Smooth muscle cell (in vitro differentiated cells): ENCODE measurements around the gene SYTL5. TPM values are rescaled to one million over a fixed set of nuclear protein-coding genes. Genes with fewer than 3 reads are reported as not detected.

Source experiments
- DNase-seq: peaks from one replicate; lab custom pipeline; 2025; ENCODE audit not compliant: unreplicated experiment; lab: John Stamatoyannopoulos, UW
- H2AFZ ChIP-seq: fragments of 200-600 bp; sonication (generic); 2 replicates; pipeline ENCODE4 v1.6.0; 2016; ENCODE audit warnings: antibody characterized with exemption, low read depth, mild to moderate bottlenecking
- H3F3A ChIP-seq: fragments of 200-600 bp; sonication (generic); 2 replicates; pipeline ENCODE4 v1.6.0; 2017; ENCODE audit warnings: antibody characterized with exemption, low read depth
- H3K27ac ChIP-seq: fragments of 200-600 bp; sonication (generic); 2 replicates; pipeline ENCODE4 v1.5.1; 2016; ENCODE audit warnings: low read depth, mild to moderate bottlenecking
- H3K27me3 ChIP-seq: fragments of 200-600 bp; sonication (generic); 2 replicates; pipeline ENCODE4 v1.6.1; 2016; ENCODE audit warnings: low read depth, mild to moderate bottlenecking
- H3K36me3 ChIP-seq: fragments of 200-600 bp; sonication (generic); 2 replicates; pipeline ENCODE4 v1.5.1; 2016; ENCODE audit warnings: low read depth
- H3K4me1 ChIP-seq: fragments of 200-600 bp; sonication (generic); 2 replicates; pipeline ENCODE4 v1.5.1; 2016; ENCODE audit warnings: low read depth
- H3K4me2 ChIP-seq: fragments of 200-600 bp; sonication (generic); 2 replicates; pipeline ENCODE4 v1.6.0; 2016; ENCODE audit warnings: mild to moderate bottlenecking
- H3K4me3 ChIP-seq: fragments of 200-600 bp; sonication (generic); 2 replicates; pipeline ENCODE4 v1.5.1; 2016; ENCODE audit warnings: mild to moderate bottlenecking
- H3K79me2 ChIP-seq: fragments of 200-600 bp; sonication (generic); 2 replicates; pipeline ENCODE4 v1.6.0; 2016; ENCODE audit warnings: low read depth, mild to moderate bottlenecking
- H3K9ac ChIP-seq: fragments of 200-600 bp; sonication (generic); 2 replicates; pipeline ENCODE4 v1.6.0; 2016; ENCODE audit warnings: low read depth
- H3K9me3 ChIP-seq: fragments of 200-600 bp; sonication (generic); replicated peaks from 2 replicates; pipeline ENCODE4 v1.5.1; 2016; ENCODE audit warnings: low read depth
- H4K20me1 ChIP-seq: fragments of 200-600 bp; sonication (generic); 2 replicates; pipeline ENCODE4 v1.6.0; 2016; ENCODE audit warnings: low read depth
- WGBS: methylation state at CpG from one replicate; pipeline ENCODE4 v1.1.7; 2016; ENCODE audit warnings: low lambda C conversion rate; 5-methylcytosine and 5-hydroxymethylcytosine counted together
- polyA plus RNA-seq: library from polyadenylated mRNA; unstranded; fragments of >200 nt; fragmentation: Nextera tagmentation; extraction: Ambion mirVana; gene quantifications from 2 replicates; pipeline ENCODE4 v1.2.1, GENCODE V29; 2016
- total RNA-seq: library from RNA; depleted of rRNA; stranded (reverse); fragments of >200 nt; gene quantifications from 2 replicates; pipeline ENCODE4 v1.2.3, GENCODE V29; 2014
- TF ChIP-seq, protein P1 (sequence below): fragments of 200-600 bp; sonication (generic); IDR thresholded peaks from 2 replicates; pipeline ENCODE4 v1.5.1; 2017; ENCODE audit warnings: borderline replicate concordance, mild to moderate bottlenecking, antibody characterized with exemption; ENCODE audit not compliant: insufficient read depth, poor library complexity, severe bottlenecking

Gene SYTL5
- total and polyA plus RNA-seq, 2 experiments from 2014 or later: 0.27 to 2.3 TPM

- H3K79me2 ChIP-seq: no peaks in the 10 kb centered on the region
- no peak overlapping the region for H3K9ac ChIP-seq
- no peak overlapping the region for H3K4me3 ChIP-seq
- H2AFZ ChIP-seq: no peak overlapping the region
- H3K9me3 ChIP-seq: no peaks in the 10 kb centered on the region
- no peaks in the 10 kb centered on the region for H4K20me1 ChIP-seq
- no peaks in the 10 kb centered on the region for H3F3A ChIP-seq
- H3K27me3 ChIP-seq: no peaks in the 10 kb centered on the region
- TF ChIP-seq, protein P1, sequence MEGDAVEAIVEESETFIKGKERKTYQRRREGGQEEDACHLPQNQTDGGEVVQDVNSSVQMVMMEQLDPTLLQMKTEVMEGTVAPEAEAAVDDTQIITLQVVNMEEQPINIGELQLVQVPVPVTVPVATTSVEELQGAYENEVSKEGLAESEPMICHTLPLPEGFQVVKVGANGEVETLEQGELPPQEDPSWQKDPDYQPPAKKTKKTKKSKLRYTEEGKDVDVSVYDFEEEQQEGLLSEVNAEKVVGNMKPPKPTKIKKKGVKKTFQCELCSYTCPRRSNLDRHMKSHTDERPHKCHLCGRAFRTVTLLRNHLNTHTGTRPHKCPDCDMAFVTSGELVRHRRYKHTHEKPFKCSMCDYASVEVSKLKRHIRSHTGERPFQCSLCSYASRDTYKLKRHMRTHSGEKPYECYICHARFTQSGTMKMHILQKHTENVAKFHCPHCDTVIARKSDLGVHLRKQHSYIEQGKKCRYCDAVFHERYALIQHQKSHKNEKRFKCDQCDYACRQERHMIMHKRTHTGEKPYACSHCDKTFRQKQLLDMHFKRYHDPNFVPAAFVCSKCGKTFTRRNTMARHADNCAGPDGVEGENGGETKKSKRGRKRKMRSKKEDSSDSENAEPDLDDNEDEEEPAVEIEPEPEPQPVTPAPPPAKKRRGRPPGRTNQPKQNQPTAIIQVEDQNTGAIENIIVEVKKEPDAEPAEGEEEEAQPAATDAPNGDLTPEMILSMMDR: no peak
- DNase-seq: no peak
- no peaks in the 10 kb centered on the region for H3K4me1 ChIP-seq
- H3K4me2 ChIP-seq: no peak overlapping the region
- no peaks in the 10 kb centered on the region for H3K36me3 ChIP-seq
- WGBS: 60% methylated on average over 7 of the region's 7 CpGs
- peak overlapping the region; percentile 16 for H3K27ac ChIP-seq
Measured at GRCh38 chrX:37998586-37999262, 7.6 kb upstream of the SYTL5 start.

DNA sequence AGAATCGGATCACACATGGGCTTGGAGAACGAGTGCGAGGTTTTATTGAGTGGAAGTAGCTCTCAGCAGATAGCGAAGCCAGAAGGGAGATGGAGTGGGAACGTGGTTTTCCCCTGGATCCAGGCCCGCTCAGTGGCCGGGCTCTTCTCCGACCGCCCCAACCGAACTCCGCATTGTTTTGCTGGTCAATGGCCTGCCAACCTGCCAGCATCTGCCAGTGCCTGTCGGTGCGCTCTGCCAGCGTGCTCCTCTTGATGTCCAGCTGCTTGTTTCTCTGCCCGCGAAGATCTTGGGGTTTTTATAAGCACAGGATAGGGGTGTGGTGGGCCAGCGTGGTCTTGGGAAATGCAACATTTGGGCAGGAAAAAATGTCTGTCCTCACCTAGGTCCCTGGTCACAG is 5.6 kb upstream of the SYTL5 start:
- no peak overlapping the region for H3K4me2 ChIP-seq
- H3K36me3 ChIP-seq: no peaks in the 10 kb centered on the region
- no peak overlapping the region for H3K9ac ChIP-seq
- no peak overlapping the region for H3K27ac ChIP-seq
- H3F3A ChIP-seq: no peaks in the 10 kb centered on the region
- H3K4me1 ChIP-seq: no peaks in the 10 kb centered on the region
- no peak for DNase-seq
- 90% methylated on average over 17 of the region's 17 CpGs for WGBS
- H2AFZ ChIP-seq: no peak overlapping the region
- H3K9me3 ChIP-seq: no peaks in the 10 kb centered on the region
- TF ChIP-seq, protein P1: no peak
- no peaks in the 10 kb centered on the region for H3K79me2 ChIP-seq
- H3K4me3 ChIP-seq: no peak overlapping the region
- H3K27me3 ChIP-seq: no peaks in the 10 kb centered on the region
- H4K20me1 ChIP-seq: no peaks in the 10 kb centered on the region

DNA sequence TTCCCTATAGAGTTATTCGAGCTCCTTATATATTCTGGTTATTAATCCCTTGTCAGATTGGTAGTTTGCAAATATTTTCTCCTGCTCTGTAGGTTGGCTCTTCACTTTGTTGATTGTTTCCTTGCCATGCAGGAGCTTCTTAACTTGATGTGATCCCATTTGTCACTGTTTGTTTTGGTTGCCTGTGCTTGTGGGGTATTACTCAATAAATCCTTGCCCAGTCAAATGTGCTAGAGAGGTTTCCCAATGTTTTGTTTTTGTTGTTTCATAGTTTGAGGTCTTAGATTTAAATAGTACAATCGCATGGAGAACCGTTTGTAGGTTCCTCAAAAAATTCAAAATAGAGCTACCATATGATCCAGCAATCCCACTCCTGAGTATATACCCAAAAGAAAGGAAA is 2.3 kb upstream of the SYTL5 start:
- Histone ChIP-seq H3K27me3 (no peaks in the 10 kb centered on the region), H3K9ac (no peak overlapping the region), H3K79me2 (no peaks in the 10 kb centered on the region), H3K36me3 (no peaks in the 10 kb centered on the region), H3K4me3 (no peak overlapping the region), H3F3A (no peaks in the 10 kb centered on the region), H2AFZ (no peak overlapping the region), H3K4me2 (no peak overlapping the region), H3K9me3 (no peaks in the 10 kb centered on the region), H3K27ac (no peak overlapping the region), H3K4me1 (no peaks in the 10 kb centered on the region), H4K20me1 (no peaks in the 10 kb centered on the region)
- no peak for DNase-seq
- TF ChIP-seq, protein P1: no peak
- 77% methylated on average over 3 of the region's 3 CpGs for WGBS

GRCh38 chrX:38006778-38007177 is 425 bp downstream of the SYTL5 start:
- H3K36me3 ChIP-seq: no peaks in the 10 kb centered on the region
- no peak overlapping the region for H3K9ac ChIP-seq
- no peaks in the 10 kb centered on the region for H3K4me1 ChIP-seq
- DNase-seq: no peak
- no peaks in the 10 kb centered on the region for H3K79me2 ChIP-seq
- no peaks in the 10 kb centered on the region for H4K20me1 ChIP-seq
- TF ChIP-seq, protein P1: no peak
- no peaks in the 10 kb centered on the region for H3K9me3 ChIP-seq
- H3K4me3 ChIP-seq: no peak overlapping the region
- H3F3A ChIP-seq: no peaks in the 10 kb centered on the region
- H3K27ac ChIP-seq: no peak overlapping the region
- no peaks in the 10 kb centered on the region for H3K27me3 ChIP-seq
- no peak overlapping the region for H3K4me2 ChIP-seq
- no peak overlapping the region for H2AFZ ChIP-seq
